ENCODE results near the gene SRGAP2C.
"Not testable (repeated sequence)": the region's sequence is repeated elsewhere in the genome, so short reads cannot be mapped to it uniquely, and the experiment has no call there.

The SRGAP2C gene

DNA sequence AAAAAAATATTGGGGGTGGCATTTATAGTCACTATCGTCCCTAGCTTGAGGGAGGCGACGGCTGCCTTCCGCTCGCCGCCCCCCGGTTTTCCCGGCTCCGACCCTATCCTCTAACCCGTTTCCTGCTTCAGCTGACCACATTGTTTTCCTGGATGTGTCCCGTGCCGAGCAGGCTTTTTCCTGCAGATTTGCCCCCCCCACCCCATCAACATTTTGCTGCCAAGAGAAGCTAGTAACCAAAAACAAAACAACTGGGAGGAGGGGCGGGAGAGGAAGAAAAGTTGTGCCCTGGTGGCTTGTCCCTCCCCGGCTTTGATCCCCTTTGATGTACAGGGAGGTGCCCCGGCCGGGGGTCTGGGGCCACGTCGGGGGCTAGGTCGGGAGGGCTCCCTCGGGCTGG lies 1.4 kb downstream of the SRGAP2C start:
- not testable (repeated sequence) for DNase-seq (ENCODE audit: low spot score)

GRCh38 chr1:121187914-121188313 lies 3.1 kb downstream of the SRGAP2C start:
- not testable (repeated sequence) for DNase-seq (ENCODE audit: low spot score)

- DNase-seq (ENCODE audit: low spot score), result not testable (repeated sequence)
Measured at GRCh38 chr1:121192512-121192911, 7.7 kb downstream of the SRGAP2C start.

DNA sequence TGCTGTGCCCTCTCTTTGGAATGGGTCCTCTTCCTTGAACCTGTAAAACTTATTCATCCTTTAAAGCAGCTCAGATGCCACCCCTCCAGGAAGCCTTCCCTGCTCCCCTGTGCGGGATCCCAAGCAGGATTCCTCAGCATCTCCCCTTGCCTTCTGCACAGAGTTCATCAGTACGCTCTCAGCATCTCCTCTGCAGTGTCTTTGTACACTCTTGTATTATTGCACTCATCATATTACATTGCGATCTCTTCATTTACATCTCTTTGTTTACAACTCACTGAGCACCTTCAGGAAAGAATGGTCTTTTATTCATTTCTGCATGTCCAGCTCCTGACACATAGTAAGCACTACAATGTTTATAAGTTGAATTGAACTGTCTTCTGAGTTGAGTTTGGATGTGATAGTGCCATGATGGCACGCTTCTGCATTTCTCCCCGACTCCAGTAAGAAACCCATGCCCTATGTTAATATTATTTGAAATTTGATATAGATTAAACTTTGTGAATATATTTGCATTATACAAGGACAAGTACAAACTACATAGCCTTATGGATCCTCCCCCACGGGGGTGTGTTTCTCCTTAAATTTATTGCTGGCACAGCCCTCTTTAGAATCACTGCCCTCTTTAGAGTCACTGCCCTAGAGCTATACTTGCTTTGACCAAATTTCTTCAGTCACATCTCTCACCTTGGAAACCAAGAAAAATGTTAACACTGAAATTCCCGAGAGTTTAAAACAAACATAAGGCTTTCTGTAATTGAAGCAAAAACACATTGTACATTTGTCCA lies 12.5 kb downstream of the SRGAP2C start:
- DNase-seq (ENCODE audit: low spot score), result not testable (repeated sequence)

DNA sequence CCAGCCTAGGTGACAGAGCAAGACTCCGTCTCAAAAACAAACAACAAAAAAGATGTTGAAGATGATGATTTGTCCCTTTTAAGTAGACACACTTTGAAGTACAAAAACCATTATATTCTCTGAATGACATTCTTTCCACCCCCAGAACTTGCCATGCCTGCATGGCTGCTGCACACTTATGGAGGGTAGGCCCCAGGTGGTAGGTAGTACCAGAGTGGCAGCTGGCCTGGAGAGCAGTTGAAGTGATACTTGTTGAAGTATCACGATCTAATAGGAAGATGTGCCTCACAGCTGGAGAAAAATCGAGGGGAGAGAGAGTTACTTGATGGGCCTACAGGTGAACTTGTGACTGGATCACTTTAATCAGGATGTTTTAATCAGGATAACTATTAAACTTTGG lies 15.0 kb downstream of the SRGAP2C start:
- DNase-seq (ENCODE audit: low spot score), result not testable (repeated sequence)

DNA sequence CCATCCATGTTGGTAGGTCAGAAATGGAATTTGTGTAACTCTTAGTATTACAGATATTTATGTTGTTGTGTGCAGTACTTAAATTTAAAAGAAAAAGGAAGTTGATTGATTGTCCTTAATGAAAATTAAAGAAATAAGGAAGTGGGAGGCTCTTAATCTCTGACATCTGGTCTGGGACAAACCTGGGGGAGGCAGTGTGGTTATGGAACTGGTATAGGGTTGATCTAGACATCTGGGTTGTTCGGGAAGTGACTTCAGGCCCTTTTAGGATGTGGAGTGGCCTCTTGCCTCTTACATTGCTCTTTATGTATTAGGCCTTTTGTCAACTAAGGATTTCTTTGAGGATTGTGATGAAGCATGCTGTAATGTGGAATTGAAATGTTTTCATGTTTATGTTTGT lies 15.5 kb downstream of the SRGAP2C start:
- DNase-seq (ENCODE audit: low spot score), result not testable (repeated sequence)

DNA sequence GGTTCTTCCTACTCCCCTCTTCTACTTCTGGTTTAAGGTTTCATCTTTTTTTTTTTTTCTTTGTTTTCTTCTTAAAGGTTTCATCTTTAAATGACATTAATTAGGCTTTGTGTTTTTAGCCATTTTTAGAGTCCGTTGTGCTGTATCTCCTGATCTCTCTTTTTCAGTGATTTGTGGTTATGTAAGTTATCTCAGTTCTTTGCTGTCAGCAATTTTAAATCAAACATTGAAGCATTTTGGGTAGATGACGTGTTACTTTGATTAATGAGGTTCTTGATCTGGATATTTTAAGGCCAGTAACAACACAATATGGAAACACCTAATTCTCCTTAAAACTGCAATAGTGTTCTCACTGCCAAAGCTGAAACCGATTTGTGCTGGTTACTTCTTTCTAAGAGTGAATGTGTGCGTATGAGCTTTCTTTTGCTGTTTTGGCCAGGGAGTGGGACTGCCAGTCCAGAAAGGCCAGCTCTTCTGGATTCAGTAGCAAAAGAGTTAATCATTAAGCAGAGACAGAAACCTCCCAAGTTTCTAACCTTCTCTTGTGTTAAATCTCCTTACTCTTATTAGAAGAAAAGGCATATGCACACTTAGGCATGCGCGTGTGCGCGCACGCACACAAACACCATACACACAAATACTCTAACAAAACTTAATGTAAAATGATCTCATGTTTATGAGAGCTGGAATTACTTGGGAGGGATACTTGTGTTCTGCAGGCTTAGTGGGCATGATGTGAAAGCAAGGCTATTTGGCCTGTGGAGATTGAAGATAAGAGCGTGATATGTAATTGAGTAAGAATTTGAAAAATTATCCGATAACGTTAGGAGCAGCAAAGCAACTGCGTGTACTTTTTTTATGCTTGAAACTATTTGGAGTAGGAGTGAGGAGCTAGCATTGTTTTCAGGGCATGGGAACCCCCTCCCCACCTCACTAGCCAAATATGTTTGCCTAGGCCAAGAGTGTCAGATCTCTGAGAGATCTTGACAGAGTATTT lies 16.5 kb downstream of the SRGAP2C start:
- not testable (repeated sequence) for DNase-seq (ENCODE audit: low spot score)

DNA sequence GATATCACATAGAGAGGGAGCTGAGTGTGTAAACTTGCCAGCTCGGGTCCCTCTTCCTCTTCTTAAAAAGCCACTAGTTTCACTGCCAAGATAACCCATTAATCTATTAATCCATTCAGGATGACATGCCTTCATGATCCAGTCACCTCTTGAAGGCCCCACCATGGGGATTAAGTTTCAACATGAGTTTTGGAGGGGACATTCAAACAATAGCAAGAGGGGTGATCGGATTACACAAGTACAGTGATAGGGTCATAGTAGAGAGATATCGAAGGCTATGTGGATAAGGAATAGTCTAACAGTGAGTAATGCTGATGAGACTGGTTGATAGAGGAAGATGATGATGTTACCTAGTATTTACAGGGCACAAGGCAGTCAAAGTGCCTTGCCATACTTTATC lies 18.2 kb downstream of the SRGAP2C start:
- not testable (repeated sequence) for DNase-seq (ENCODE audit: low spot score)

DNA sequence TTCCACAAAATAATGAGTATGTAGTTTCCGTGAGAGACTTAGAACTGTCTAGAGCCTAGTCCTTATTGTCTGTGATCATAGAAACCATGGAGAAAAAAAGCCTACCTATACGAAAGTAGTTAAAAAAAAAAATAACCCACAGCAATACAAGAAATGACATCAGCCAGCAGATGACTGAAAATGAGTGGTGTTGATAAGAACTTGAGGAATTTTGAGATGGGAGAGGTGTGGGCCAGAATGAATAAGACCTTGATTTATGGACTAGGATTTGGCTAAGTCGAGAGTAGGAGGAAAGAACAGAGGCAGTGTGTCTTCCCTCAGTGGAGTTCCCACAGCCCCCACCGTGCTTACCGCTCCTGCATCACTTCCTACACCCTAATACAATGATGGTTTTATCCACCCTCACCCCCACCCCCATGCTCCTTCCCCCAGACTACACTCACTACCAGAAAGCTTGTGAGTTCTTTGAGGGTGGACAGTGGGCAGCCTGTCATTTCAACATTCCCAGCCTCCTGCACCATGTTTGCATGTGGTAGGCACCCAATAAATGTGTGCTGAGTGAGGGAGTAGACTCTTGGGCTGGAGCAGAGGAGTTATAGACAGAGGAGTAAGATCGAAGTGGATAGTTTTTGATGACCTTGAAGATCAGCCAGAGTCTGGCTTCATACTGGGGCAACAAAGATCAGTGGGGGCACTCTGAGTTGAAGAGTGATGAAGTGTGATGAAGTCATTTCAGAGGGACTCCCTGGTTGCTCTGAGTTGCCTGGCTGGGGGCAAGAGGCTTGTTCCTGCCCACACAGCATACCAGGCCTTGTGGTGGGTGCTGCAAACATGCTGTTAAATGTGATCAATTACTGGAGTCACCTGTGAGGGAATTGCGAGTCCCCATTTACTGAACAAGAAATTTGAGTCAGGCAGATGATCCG lies 21.3 kb downstream of the SRGAP2C start:
- DNase-seq (ENCODE audit: low spot score), result not testable (repeated sequence)

GRCh38 chr1:121207328-121207727 lies 22.6 kb downstream of the SRGAP2C start:
- DNase-seq (ENCODE audit: low spot score), result not testable (repeated sequence)

- DNase-seq (ENCODE audit: low spot score), result not testable (repeated sequence)
Measured at GRCh38 chr1:121208375-121208774, 23.6 kb downstream of the SRGAP2C start.

DNA sequence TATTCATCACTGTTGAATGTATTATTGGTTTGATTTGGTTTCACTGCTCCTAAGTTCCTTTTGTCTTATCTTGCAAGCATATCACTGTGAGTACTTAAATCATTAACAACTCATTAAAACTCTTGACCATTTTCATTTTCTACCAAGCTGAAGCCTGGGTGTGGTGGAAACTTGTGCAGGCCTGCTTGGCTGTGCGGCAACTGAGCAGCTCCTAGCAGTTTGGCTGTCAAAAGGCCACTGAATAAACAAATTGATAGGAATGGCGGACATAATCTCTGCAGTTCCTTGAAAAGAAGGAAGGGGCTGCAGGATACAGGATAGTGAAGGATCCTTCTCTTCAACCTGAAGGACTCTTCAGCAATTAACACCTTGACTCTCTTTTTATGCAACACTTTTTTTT lies 26.0 kb downstream of the SRGAP2C start:
- DNase-seq (ENCODE audit: low spot score), result not testable (repeated sequence)

- not testable (repeated sequence) for DNase-seq (ENCODE audit: low spot score)
Measured at GRCh38 chr1:121213491-121213890, 28.7 kb downstream of the SRGAP2C start.

- DNase-seq (ENCODE audit: low spot score), result not testable (repeated sequence)
Measured at GRCh38 chr1:121214544-121215156, 29.9 kb downstream of the SRGAP2C start.

DNA sequence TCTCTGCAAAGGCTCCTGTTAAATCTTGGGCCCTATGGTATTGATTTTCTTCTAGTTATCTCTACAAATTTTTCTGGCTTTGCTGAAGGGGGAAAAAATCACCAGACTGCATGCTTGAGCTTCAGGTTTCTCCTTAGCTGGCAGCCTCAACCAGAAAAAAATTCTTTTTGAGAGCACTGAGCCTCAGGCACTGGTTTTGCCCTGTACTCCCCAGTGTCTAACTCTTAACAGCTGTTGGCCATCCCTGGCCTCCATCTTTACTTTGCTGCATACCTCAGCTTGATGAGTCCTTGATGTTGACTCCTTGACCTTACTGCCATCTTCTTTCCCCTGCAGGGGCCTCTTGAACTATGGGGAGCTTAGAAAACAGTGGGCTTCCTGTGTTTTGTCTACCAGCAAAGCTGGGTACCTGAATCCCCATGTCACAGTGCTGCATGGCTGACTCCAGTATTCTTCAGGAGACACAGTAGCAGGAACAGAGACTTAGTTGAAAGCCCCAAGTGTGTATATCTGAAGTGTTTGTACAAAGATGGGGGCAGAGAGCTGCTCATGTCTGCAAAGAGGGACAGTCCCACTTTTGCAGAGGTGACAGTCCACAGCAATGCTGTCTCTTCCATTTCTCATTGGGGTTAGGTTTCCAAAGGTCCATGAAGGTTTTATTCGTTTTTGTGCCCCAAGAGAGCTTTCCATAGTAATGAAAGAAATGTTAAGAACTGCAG lies 31.1 kb downstream of the SRGAP2C start:
- DNase-seq (ENCODE audit: low spot score), result not testable (repeated sequence)

- DNase-seq (ENCODE audit: low spot score), result not testable (repeated sequence)
Measured at GRCh38 chr1:121216676-121217075, 31.9 kb downstream of the SRGAP2C start.

DNA sequence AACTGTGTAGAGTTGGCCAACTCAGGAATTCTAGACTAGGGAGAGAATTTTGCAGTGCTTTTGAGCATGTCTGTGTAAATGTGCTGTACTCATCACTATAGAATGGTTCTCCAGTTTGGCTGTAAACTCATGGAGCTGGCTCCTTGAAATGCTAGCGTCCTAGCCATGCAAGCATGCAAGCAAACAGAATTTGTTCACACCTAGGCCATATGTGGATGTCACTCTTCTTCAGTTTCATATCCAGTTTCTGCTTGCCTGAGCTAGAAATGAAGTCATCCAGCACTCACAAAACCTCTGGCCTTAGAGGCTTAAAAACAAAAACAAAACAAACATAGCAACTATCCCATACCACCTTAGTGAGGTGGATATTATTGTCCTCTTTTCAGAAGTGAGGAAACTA lies 37.0 kb downstream of the SRGAP2C start:
- DNase-seq (ENCODE audit: low spot score), result not testable (repeated sequence)

DNA sequence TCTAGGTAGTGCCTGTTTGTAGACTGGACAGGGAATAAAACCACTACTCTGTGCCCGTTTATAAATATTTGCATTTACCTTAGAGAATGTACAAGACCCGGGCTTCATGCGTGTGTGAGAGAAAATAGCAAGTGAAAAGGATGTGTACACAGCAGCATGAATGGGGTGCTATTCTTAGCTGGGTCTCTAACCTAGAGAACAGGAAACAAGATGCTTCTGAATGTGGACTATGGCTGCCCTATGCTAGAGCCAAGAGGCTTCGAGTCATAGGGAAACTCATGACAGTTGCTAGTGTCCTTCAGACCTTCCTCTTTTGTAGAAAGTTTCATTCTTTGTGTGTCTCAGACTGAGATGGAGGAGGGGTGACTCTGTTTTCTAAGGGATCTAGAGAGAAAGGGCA lies 39.9 kb downstream of the SRGAP2C start:
- DNase-seq (ENCODE audit: low spot score), result not testable (repeated sequence)

- DNase-seq (ENCODE audit: low spot score), result not testable (repeated sequence)
Measured at GRCh38 chr1:121226295-121226904, 41.6 kb downstream of the SRGAP2C start.

- not testable (repeated sequence) for DNase-seq (ENCODE audit: low spot score)
Measured at GRCh38 chr1:121226925-121227324, 42.1 kb downstream of the SRGAP2C start.

Data from AG08396 (cell line).